K562 (cell line): ENCODE measurements around the gene CSRP2. TPM values are rescaled to one million over a fixed set of nuclear protein-coding genes. Genes with fewer than 3 reads are reported as not detected.

Experiments used
- ATAC-seq: fragments of 200-7000 bp; cut with Tn5 transposase; 3 replicates; pipeline ENCODE4 v1.9.1; 2020; ENCODE audit warnings: moderate library complexity
- BruUV-seq: library from RNA; stranded (reverse); fragments of 400-500 nt; replicated peaks from 2 replicates; lab custom pipeline; 2021; lab: Mats Ljungman, UMichigan
- CTCF ChIA-PET: fragments of 300-600 bp; formaldehyde crosslinking; extraction: SDS; loops from one replicate; lab custom pipeline; 2021; ENCODE audit warnings: low intra/inter-chr PET ratio; lab: Yijun Ruan, JAX
- POLR2A ChIA-PET: fragments of 300-600, 350-650 bp; sonication (Branson Sonifier 250); formaldehyde crosslinking; extraction: SDS; loops from one replicate; lab custom pipeline; 2021; ENCODE audit warnings: antibody characterized with exemption, inconsistent platforms; lab: Yijun Ruan, JAX
- DNase-seq, 4 experiments: peaks; one replicate each; pipeline versions ENCODE4 v3.0.0 to v3.0.0-alpha.2; 2011 to 2018; ENCODE audit warnings: low spot score in 3 of 4, mixed read lengths in 3 of 4; ENCODE audit errors: extremely low read depth in 1 of 4
- FAIRE-seq: peaks from 2 replicates; lab custom pipeline; 2011; peaks lifted over from hg19 to GRCh38; lab: Jason Lieb, UNC
- H2AFZ ChIP-seq: 2 replicates; pipeline ENCODE4 v1.6.0; 2011; ENCODE audit warnings: low read depth, low read length, control low read depth, inconsistent platforms
- H3K27ac ChIP-seq: fragments of 200-600 bp; 3 replicates; pipeline ENCODE4 v1.8.0; 2011; ENCODE audit warnings: low read depth, mild to moderate bottlenecking, control low read depth, inconsistent platforms, low read length, moderate library complexity, mixed read lengths; ENCODE audit errors: extremely low read depth
- H3K27me3 ChIP-seq, 2 experiments: fragments of 300-600 bp in 1 of 2; 2 replicates in 1 of 2; 3 replicates in 1 of 2; pipeline versions ENCODE4 v1.6.0 to v1.8.0; 2011; ENCODE audit warnings: inconsistent platforms in 2 of 2, low read length in 2 of 2, mild to moderate bottlenecking in 1 of 2, mixed read lengths in 1 of 2, moderate library complexity in 1 of 2; ENCODE audit not compliant: control insufficient read depth in 2 of 2, insufficient read depth in 2 of 2
- H3K36me3 ChIP-seq: fragments of 300-600 bp; 3 replicates; pipeline ENCODE4 v1.8.0; 2011; ENCODE audit warnings: mild to moderate bottlenecking, low read length, inconsistent platforms; ENCODE audit not compliant: control insufficient read depth, insufficient read depth
- H3K4me1 ChIP-seq, 2 experiments: fragments of 200-600 bp in 1 of 2; replicated peaks in 1 of 2; 2 replicates in 1 of 2; 3 replicates in 1 of 2; pipeline versions ENCODE4 v1.5.1 to v1.8.0; 2011; ENCODE audit warnings: inconsistent platforms in 2 of 2, low read length in 2 of 2, mild to moderate bottlenecking in 1 of 2, mixed read lengths in 1 of 2, moderate library complexity in 1 of 2; ENCODE audit not compliant: control insufficient read depth in 2 of 2, insufficient read depth in 2 of 2
- H3K4me2 ChIP-seq: 2 replicates; pipeline ENCODE4 v1.6.1; 2011; ENCODE audit warnings: low read length, control low read depth, inconsistent platforms, mixed read lengths; ENCODE audit not compliant: insufficient read depth
- H3K4me3 ChIP-seq: fragments of 200-600 bp; sonication (generic), shearing (Covaris generic); 2 replicates; pipeline ENCODE4 v1.5.1; 2016; ENCODE audit warnings: control low read depth, inconsistent platforms
- H3K79me2 ChIP-seq: fragments of 200-600 bp; 3 replicates; pipeline ENCODE4 v1.8.0; 2011; ENCODE audit warnings: low read length, inconsistent platforms; ENCODE audit not compliant: control insufficient read depth, insufficient read depth
- H3K9ac ChIP-seq, 2 experiments: 2 replicates each; pipeline versions ENCODE4 v1.6.0 to v1.6.1; 2011; ENCODE audit warnings: low read depth in 2 of 2, low read length in 2 of 2, control low read depth in 1 of 2, inconsistent platforms in 1 of 2, mild to moderate bottlenecking in 1 of 2, mixed read lengths in 1 of 2; ENCODE audit not compliant: insufficient read depth in 1 of 2
- H3K9me1 ChIP-seq: one replicate; pipeline ENCODE4 v1.6.0; 2011; ENCODE audit warnings: inconsistent platforms, mild to moderate bottlenecking, low read length, moderate library complexity; ENCODE audit not compliant: control insufficient read depth, insufficient read depth
- H3K9me3 ChIP-seq: replicated peaks from 2 replicates; pipeline ENCODE4 v1.5.1; 2011; ENCODE audit warnings: low read depth, low read length, inconsistent platforms; ENCODE audit not compliant: control insufficient read depth, insufficient read depth
- H4K20me1 ChIP-seq: replicated peaks from 2 replicates; pipeline ENCODE4 v1.6.1; 2011; ENCODE audit warnings: low read length, inconsistent platforms, mixed read lengths; ENCODE audit not compliant: control insufficient read depth, insufficient read depth
- CEBPB ChIP-seq: fragments of 450-650 bp; IDR thresholded peaks from 2 replicates; pipeline ENCODE4 v1.6.1; 2016; ENCODE audit warnings: missing genetic modification characterization, missing compliant biosample characterization
- GMEB1 ChIP-seq: fragments of 250-450 bp; sonication (Bioruptor Pico); IDR thresholded peaks from 2 replicates; pipeline ENCODE4 v1.4.0; 2020; ENCODE audit warnings: mild to moderate bottlenecking
- NEUROD1 ChIP-seq: fragments of 150-350 bp; IDR thresholded peaks from 2 replicates; pipeline ENCODE4 v1.6.1; 2014; ENCODE audit warnings: borderline replicate concordance, low read length, low read depth; ENCODE audit not compliant: partially characterized antibody
- RBBP5 ChIP-seq: fragments of 200-600 bp; sonication (generic); IDR thresholded peaks from 2 replicates; pipeline ENCODE4 v1.6.1; 2012; ENCODE audit warnings: borderline replicate concordance, mild to moderate bottlenecking, low read length, control low read depth, inconsistent platforms; ENCODE audit not compliant: insufficient read depth, poor library complexity, severe bottlenecking
- RFX1 ChIP-seq: fragments of 450-650 bp; IDR thresholded peaks from 2 replicates; pipeline ENCODE4 v1.6.1; 2016; ENCODE audit warnings: mild to moderate bottlenecking, moderate library complexity
- ZBTB1 ChIP-seq: sonication (generic); formaldehyde crosslinking; IDR thresholded peaks from 2 replicates; pipeline ENCODE4 v1.8.1; 2023; ENCODE audit warnings: missing genetic modification reagents, low read depth, mild to moderate bottlenecking, borderline replicate concordance
- WGBS: fragments of 100-300 bp; shearing (Covaris generic); methylation state at CpG from one replicate; pipeline ENCODE4 v1.1.6; 2016; ENCODE audit warnings: low coverage, mixed read lengths; ENCODE audit not compliant: insufficient coverage; ENCODE audit errors: missing lambda C conversion rate; 5-methylcytosine and 5-hydroxymethylcytosine counted together
- in situ Hi-C: fragments of 300-500 bp; cut with MboI; formaldehyde crosslinking; loops from 4 replicates; pipeline ENCODE4 v1.15.0; 2018; ENCODE audit warnings: inconsistent platforms, mixed read lengths
- intact Hi-C: fragments of 100-400 bp; cut with micrococcal nuclease; formaldehyde crosslinking; loops from 2 replicates; pipeline ENCODE4 v1.14.2; 2022
- polyA plus RNA-seq, 8 experiments: library from polyadenylated mRNA; depleted of rRNA in 4 of 8; stranded (reverse) in 5 of 8; unstranded in 3 of 8; fragments of >200 nt; fragmentation: Nextera tagmentation in 2 of 8; fragmentation: Illumina TruSeq in 1 of 8; extraction: Ambion mirVana in 2 of 8; extraction: Trizol in 1 of 8; gene quantifications; 2 replicates each; pipeline versions ENCODE4 v1.2.1 to v1.2.3, GENCODE V29; 2011 to 2014; ENCODE audit warnings: inconsistent platforms in 1 of 8, missing spikeins in 1 of 8
- total RNA-seq, 7 experiments: library from RNA; depleted of rRNA in 6 of 7; stranded (reverse); fragments of >200 nt in 6 of 7; fragmentation: Illumina TruSeq in 2 of 7; extraction: Trizol in 2 of 7; gene quantifications; 2 replicates each; pipeline versions ENCODE4 v1.2.1 to v1.2.3, GENCODE V29; 2011 to 2021; ENCODE audit warnings: low replicate concordance in 1 of 7

Gene CSRP2
- total and polyA plus RNA-seq, 9 of the 15 experiments (the other 6 are each of a cell fraction or from before 2014, with no cell fraction given) = 0.32 to 6.2 (median 2.3) TPM

GRCh38 chr12:76813972-76814371 is 64.8 kb downstream of the CSRP2 start:
- Histone ChIP-seq H3K36me3 (peaks cover 45% of the 10 kb centered on the region; the same call in 2 of the 3 replicates), H3K79me2 (no peaks in the 10 kb centered on the region), H3K27me3 (no peaks in the 10 kb centered on the region), H3K4me2 (no peak overlapping the region), H3K4me3 (no peak overlapping the region), H3K9me1 (no peaks in the 10 kb centered on the region), H4K20me1 (no peaks in the 10 kb centered on the region), H3K9me3 (no peaks in the 10 kb centered on the region), H2AFZ (no peak overlapping the region), H3K4me1 (no peaks in the 10 kb centered on the region), H3K9ac (no peak overlapping the region), H3K27ac (no peak overlapping the region)
- no TSS peak for BruUV-seq
- POLR2A ChIA-PET = no interaction called here
- DNase-seq = no peak
- CTCF ChIA-PET = no interaction called here
- intact Hi-C loops = no loop called here
- in situ Hi-C loops = no loop called here
- no peak for FAIRE-seq
- TF ChIP-seq CEBPB (tag) (peak; percentile 35; the same call in 1 of the 2 replicates), NEUROD1 (no peak)
- 78% methylated on average over 4 of the region's 4 CpGs for WGBS
- no peak for ATAC-seq

GRCh38 chr12:76813265-76813664 is 65.6 kb downstream of the CSRP2 start:
- no peaks in the 10 kb centered on the region for H3K4me1 ChIP-seq
- intact Hi-C loops (no loop called here), in situ Hi-C loops (no loop called here)
- H3K9me1 ChIP-seq = no peaks in the 10 kb centered on the region
- DNase-seq (no peak), FAIRE-seq (no peak), ATAC-seq (no peak)
- ChIA-PET CTCF (no interaction called here), POLR2A (no interaction called here)
- no peak overlapping the region for H3K4me2 ChIP-seq
- H3K36me3 ChIP-seq = peaks cover 46% of the 10 kb centered on the region; the same call in 2 of the 3 replicates
- no peak overlapping the region for H2AFZ ChIP-seq
- H3K27me3 ChIP-seq = no peaks in the 10 kb centered on the region
- no peaks in the 10 kb centered on the region for H4K20me1 ChIP-seq
- no peak overlapping the region for H3K9ac ChIP-seq
- BruUV-seq = no TSS peak
- no peak overlapping the region for H3K4me3 ChIP-seq
- H3K79me2 ChIP-seq = no peaks in the 10 kb centered on the region
- H3K9me3 ChIP-seq = no peaks in the 10 kb centered on the region
- H3K27ac ChIP-seq = no peak overlapping the region
- TF ChIP-seq RBBP5 (no peak), ZBTB1 (CRISPR knock-in tag) (no peak), RFX1 (no peak), GMEB1 (CRISPR knock-in tag) (no peak)
